Measurements from ENCODE around the gene ADAMTSL1. TPM values are rescaled to one million over a fixed set of nuclear protein-coding genes. Genes with fewer than 3 reads are reported as not detected.

Gene ADAMTSL1
- total and polyA plus RNA-seq, 2 of the 13 experiments (the other 11 are each of a cell fraction or from before 2014, with no cell fraction given): not detected

DNA sequence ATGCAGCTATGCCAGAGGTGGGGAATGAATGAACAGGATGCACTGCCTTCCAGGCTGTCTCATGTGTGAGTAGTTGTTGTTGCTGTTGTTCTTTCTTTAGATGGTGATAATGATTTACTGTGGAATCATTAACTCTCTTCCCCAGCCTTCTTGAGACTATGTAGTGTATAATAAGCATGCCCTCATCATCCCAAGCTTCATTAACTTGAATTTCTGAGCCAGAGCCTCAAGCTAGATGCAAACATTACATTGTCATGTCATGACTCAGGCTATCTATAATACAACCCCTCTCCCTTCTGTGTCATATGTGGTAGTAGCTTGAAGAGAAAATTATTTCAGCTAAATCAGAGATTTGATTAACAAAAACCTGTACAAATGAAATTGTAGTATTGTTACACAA lies 10.0 kb upstream of the ADAMTSL1 start:
- no peak overlapping the region for H3K4me2 ChIP-seq (ENCODE audit: low read depth, low read length)
- no peak for FAIRE-seq
- no peaks in the 10 kb centered on the region for H3K9me3 ChIP-seq (ENCODE audit: low read length)
- BruUV-seq (replicated peaks): no TSS peak
- no peaks in the 10 kb centered on the region for H4K20me1 ChIP-seq (ENCODE audit: insufficient read depth, low read length)
- no peak overlapping the region for H3K27ac ChIP-seq (ENCODE audit: extremely low read length, insufficient read depth, low read length)
- H3K79me2 ChIP-seq (ENCODE audit: insufficient read depth, low read length): no peaks in the 10 kb centered on the region
- H3K27me3 ChIP-seq (ENCODE audit: control insufficient read depth in 1 of 2, insufficient read depth in 2 of 2, low read length in 2 of 2): no peaks in the 10 kb centered on the region; a peak in 1 of 5 replicates
- H3K9ac ChIP-seq (ENCODE audit: insufficient read depth, low read depth, low read length): no peak overlapping the region
- intact Hi-C loops (cut with micrococcal nuclease; ENCODE audit: unreplicated experiment) (no loop called here), in situ Hi-C loops (cut with HindIII; ENCODE audit: extremely low pct_ligation_motif_present, low pct_unique_long_range_greater_than_20kb) (no loop called here)
- POLR2A ChIA-PET: no interaction called here
- TF ChIP-seq ZNF468 (CRISPR knock-in tag; IDR thresholded peaks at IDR 0.05): no peak
- TF ChIP-seq ZNF7 (CRISPR knock-in tag; IDR thresholded peaks at IDR 0.05): no peak
- TF ChIP-seq PHB2 (IDR thresholded peaks at IDR 0.05; ENCODE audit: partially characterized antibody): no peak
- TF ChIP-seq PHF8 (CRISPR knock-in tag; IDR thresholded peaks at IDR 0.05): no peak
- TF ChIP-seq, protein P1, sequence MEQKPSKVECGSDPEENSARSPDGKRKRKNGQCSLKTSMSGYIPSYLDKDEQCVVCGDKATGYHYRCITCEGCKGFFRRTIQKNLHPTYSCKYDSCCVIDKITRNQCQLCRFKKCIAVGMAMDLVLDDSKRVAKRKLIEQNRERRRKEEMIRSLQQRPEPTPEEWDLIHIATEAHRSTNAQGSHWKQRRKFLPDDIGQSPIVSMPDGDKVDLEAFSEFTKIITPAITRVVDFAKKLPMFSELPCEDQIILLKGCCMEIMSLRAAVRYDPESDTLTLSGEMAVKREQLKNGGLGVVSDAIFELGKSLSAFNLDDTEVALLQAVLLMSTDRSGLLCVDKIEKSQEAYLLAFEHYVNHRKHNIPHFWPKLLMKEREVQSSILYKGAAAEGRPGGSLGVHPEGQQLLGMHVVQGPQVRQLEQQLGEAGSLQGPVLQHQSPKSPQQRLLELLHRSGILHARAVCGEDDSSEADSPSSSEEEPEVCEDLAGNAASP (CRISPR knock-in tag; IDR thresholded peaks at IDR 0.05; ENCODE audit: borderline replicate concordance): no peak
- no peak for TF ChIP-seq REXO4 (CRISPR knock-in tag; IDR thresholded peaks at IDR 0.05; ENCODE audit: borderline replicate concordance)
- TF ChIP-seq, protein P2, sequence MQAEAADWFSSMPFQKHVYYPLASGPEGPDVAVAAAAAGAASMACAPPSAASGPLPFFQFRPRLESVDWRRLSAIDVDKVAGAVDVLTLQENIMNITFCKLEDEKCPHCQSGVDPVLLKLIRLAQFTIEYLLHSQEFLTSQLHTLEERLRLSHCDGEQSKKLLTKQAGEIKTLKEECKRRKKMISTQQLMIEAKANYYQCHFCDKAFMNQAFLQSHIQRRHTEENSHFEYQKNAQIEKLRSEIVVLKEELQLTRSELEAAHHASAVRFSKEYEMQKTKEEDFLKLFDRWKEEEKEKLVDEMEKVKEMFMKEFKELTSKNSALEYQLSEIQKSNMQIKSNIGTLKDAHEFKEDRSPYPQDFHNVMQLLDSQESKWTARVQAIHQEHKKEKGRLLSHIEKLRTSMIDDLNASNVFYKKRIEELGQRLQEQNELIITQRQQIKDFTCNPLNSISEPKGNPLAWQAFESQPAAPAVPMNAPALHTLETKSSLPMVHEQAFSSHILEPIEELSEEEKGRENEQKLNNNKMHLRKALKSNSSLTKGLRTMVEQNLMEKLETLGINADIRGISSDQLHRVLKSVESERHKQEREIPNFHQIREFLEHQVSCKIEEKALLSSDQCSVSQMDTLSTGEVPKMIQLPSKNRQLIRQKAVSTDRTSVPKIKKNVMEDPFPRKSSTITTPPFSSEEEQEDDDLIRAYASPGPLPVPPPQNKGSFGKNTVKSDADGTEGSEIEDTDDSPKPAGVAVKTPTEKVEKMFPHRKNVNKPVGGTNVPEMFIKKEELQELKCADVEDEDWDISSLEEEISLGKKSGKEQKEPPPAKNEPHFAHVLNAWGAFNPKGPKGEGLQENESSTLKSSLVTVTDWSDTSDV (CRISPR knock-in tag; IDR thresholded peaks at IDR 0.05): no peak
- no peak for TF ChIP-seq ZNF224 (CRISPR knock-in tag; IDR thresholded peaks at IDR 0.05)
- no peak for TF ChIP-seq XBP1 (CRISPR knock-in tag; IDR thresholded peaks at IDR 0.05)
- TF ChIP-seq GPN1 (CRISPR knock-in tag; IDR thresholded peaks at IDR 0.05; ENCODE audit: borderline replicate concordance): no peak
- no peak for TF ChIP-seq MBD4 (IDR thresholded peaks at IDR 0.05; ENCODE audit: borderline replicate concordance, low read length)
- no peak for TF ChIP-seq SNAI1 (CRISPR knock-in tag; IDR thresholded peaks at IDR 0.05; ENCODE audit: borderline replicate concordance)
- TF ChIP-seq CAMTA2 (CRISPR knock-in tag; IDR thresholded peaks at IDR 0.05; ENCODE audit: borderline replicate concordance): no peak
- TF ChIP-seq MIXL1 (CRISPR knock-in tag; IDR thresholded peaks at IDR 0.05): no peak
- TF ChIP-seq MTF1 (CRISPR knock-in tag; IDR thresholded peaks at IDR 0.05): no peak
- no peak for TF ChIP-seq SRY (CRISPR knock-in tag; IDR thresholded peaks at IDR 0.05)
- no peak for TF ChIP-seq ZNF136 (CRISPR knock-in tag; IDR thresholded peaks at IDR 0.05; ENCODE audit: low read depth)
- no peak for TF ChIP-seq ZNF138 (CRISPR knock-in tag; IDR thresholded peaks at IDR 0.05; ENCODE audit: low read depth)
- TF ChIP-seq ZNF589 (CRISPR knock-in tag; conservative IDR thresholded peaks at IDR 0.05): no peak
- CTCF ChIA-PET (ENCODE audit: low intra/inter-chr PET ratio, low total read pairs): no interaction called here
- H3K36me3 ChIP-seq (replicated peaks in 1 of 2; ENCODE audit: control insufficient read depth in 1 of 2, insufficient read depth in 2 of 2, low read length in 2 of 2): no peaks in the 10 kb centered on the region
- no peak for ATAC-seq
- H3K4me1 ChIP-seq (ENCODE audit: insufficient read depth, low read length): no peaks in the 10 kb centered on the region
- DNase-seq (ENCODE audit: low spot score): no peak
- no peak overlapping the region for H2AFZ ChIP-seq (ENCODE audit: low read length)
- no peak overlapping the region for H3K4me3 ChIP-seq (replicated peaks in 1 of 3; ENCODE audit: insufficient read depth in 1 of 3, low read depth in 2 of 3, low read length in 3 of 3)

All from HepG2 (cell line).